ENCODE data around the gene CDH12. TPM values are rescaled to one million over a fixed set of nuclear protein-coding genes. Genes with fewer than 3 reads are reported as not detected.
"Not testable (repeated sequence)": the region's sequence is repeated elsewhere in the genome, so short reads cannot be mapped to it uniquely, and the experiment has no call there.

CDH12 gene
- total RNA-seq, 4 donors from 2014 or later: 0.19 to 0.91 (median 0.47) TPM

- no peak overlapping the region for H3K4me3 ChIP-seq (ENCODE audit: low read depth, poor library complexity, severe bottlenecking)
- intact Hi-C loops (cut with DNase I; ENCODE audit: low total_unique reads): no loop called here
- TF ChIP-seq, protein P1, sequence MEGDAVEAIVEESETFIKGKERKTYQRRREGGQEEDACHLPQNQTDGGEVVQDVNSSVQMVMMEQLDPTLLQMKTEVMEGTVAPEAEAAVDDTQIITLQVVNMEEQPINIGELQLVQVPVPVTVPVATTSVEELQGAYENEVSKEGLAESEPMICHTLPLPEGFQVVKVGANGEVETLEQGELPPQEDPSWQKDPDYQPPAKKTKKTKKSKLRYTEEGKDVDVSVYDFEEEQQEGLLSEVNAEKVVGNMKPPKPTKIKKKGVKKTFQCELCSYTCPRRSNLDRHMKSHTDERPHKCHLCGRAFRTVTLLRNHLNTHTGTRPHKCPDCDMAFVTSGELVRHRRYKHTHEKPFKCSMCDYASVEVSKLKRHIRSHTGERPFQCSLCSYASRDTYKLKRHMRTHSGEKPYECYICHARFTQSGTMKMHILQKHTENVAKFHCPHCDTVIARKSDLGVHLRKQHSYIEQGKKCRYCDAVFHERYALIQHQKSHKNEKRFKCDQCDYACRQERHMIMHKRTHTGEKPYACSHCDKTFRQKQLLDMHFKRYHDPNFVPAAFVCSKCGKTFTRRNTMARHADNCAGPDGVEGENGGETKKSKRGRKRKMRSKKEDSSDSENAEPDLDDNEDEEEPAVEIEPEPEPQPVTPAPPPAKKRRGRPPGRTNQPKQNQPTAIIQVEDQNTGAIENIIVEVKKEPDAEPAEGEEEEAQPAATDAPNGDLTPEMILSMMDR (IDR thresholded peaks at IDR 0.05): no peak
- TF ChIP-seq POLR2A (IDR thresholded peaks at IDR 0.05): no peak
- DNase-seq (ENCODE audit: low spot score in 2 of 2): peak in 1 of 2 donors; percentile 16
- 43 to 54% methylated on average over 4 of the region's 4 CpGs for WGBS, 2 donors
These were observed 39.3 kb upstream of the CDH12 start for GRCh38 chr5:22892441-22892840.

DNA sequence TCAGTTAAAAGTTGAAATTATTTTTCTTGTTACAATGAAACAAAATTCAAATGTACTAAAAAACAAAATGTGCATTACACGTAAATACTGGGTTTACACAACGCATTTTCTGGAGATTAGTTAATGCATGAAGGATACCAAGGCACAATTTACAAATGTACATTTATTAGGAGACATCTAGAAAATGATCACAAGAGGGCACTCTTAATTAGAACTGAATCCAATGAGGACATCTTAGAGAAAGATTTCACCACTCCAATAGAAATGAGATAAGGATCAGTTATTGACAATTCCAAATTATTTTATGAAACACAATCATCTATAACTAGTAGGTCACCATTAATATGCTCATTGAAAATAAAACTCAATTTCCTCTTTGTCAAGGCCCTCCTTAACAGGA lies 36.6 kb upstream of the CDH12 start:
- 74% methylated on average over 2 of the region's 2 CpGs for WGBS, 2 donors
- H3K4me3 ChIP-seq (ENCODE audit: low read depth, poor library complexity, severe bottlenecking): no peak overlapping the region
- intact Hi-C loops (cut with DNase I; ENCODE audit: low total_unique reads): no loop called here
- DNase-seq (ENCODE audit: low spot score in 2 of 2): no peak
- TF ChIP-seq, protein P1 (IDR thresholded peaks at IDR 0.05): no peak
- TF ChIP-seq POLR2A (IDR thresholded peaks at IDR 0.05): no peak

DNA sequence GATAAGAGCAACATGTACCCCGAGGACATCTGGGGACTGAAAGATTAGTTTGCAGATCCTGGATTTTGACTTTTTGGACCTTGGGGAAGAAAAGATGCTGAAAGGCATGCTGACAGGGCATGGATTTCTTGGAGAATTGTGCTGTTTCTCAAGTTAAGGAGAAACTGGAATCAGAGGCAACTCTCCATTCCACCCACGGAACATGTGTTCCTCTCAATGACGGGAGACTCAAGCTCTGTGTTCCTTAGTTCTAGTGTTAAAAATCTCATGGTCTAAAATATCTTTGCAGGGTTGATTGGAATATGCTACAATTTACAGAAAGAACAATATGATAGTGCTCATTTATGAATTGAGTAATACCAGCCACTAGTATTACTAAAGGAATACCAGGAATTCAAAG lies 34.4 kb upstream of the CDH12 start:
- intact Hi-C loops (cut with DNase I; ENCODE audit: low total_unique reads): no loop called here
- DNase-seq (ENCODE audit: low spot score in 2 of 2): no peak
- TF ChIP-seq POLR2A (IDR thresholded peaks at IDR 0.05): no peak
- TF ChIP-seq, protein P1 (IDR thresholded peaks at IDR 0.05): no peak
- no peak overlapping the region for H3K4me3 ChIP-seq (ENCODE audit: low read depth, poor library complexity, severe bottlenecking)
- WGBS, 2 donors: 80 to 83% methylated on average over 3 of the region's 3 CpGs

- DNase-seq (ENCODE audit: low spot score in 2 of 2); H3K4me3 ChIP-seq (ENCODE audit: low read depth, poor library complexity, severe bottlenecking); intact Hi-C loops (cut with DNase I; ENCODE audit: low total_unique reads): not testable (repeated sequence)
- 83 to 84% methylated on average over 5 of the region's 5 CpGs for WGBS, 2 donors
These were observed 5.8 kb upstream of the CDH12 start for GRCh38 chr5:22858911-22859310.

- WGBS, 2 donors: 83 to 86% methylated on average over 4 of the region's 4 CpGs
- TF ChIP-seq, protein P1 (IDR thresholded peaks at IDR 0.05): no peak
- no peak for TF ChIP-seq POLR2A (IDR thresholded peaks at IDR 0.05)
- DNase-seq (ENCODE audit: low spot score in 2 of 2): no peak
These were observed 2.7 kb upstream of the CDH12 start for GRCh38 chr5:22855824-22856223.

DNA sequence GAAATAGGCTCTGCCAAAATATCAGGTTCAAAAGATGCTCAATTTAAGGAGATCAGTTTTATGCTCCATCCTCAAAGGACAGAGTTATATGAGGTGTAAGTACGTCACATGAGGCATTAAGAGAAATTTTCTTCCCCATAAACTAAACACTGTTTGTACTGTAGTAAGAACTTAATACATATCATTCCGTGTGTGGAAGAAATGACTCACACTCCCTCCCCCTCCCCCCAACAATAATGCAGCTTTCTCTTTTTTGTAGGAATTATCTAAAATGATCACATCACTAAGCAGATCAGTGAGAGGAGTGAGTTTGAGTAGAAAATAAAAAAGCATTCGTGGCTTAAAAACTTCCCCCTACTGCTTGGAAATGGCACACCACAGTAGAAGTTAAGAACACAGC lies 2.2 kb downstream of the CDH12 start:
- no peak overlapping the region for H3K4me3 ChIP-seq (ENCODE audit: low read depth, poor library complexity, severe bottlenecking)
- intact Hi-C loops (cut with DNase I; ENCODE audit: low total_unique reads): no loop called here
- TF ChIP-seq, protein P1 (IDR thresholded peaks at IDR 0.05): no peak
- no peak for TF ChIP-seq POLR2A (IDR thresholded peaks at IDR 0.05)
- no peak for DNase-seq (ENCODE audit: low spot score in 2 of 2)
- 50 to 53% methylated on average over 3 of the region's 3 CpGs for WGBS, 2 donors

More at GRCh38 chr5:22855824-22856223, 2.7 kb upstream of the CDH12 start:
- no peak overlapping the region for H3K4me3 ChIP-seq (ENCODE audit: low read depth, poor library complexity, severe bottlenecking)
- intact Hi-C loops (cut with DNase I; ENCODE audit: low total_unique reads): no loop called here

Data from lower leg skin (tissue), 4 donors.